Ovary (tissue), 9 donors: ENCODE measurements around the gene PTTG1IP. TPM values are rescaled to one million over a fixed set of nuclear protein-coding genes. Genes with fewer than 3 reads are reported as not detected.

Experiments
- DNase-seq, 5 donors: peaks; one replicate each; pipeline ENCODE4 v3.0.0-alpha.2; 2019 to 2020
- H3K27ac ChIP-seq, 2 donors: fragments of 200-600 bp; one replicate each; pipeline versions ENCODE4 v1.5.1 to v1.8.0; 2019 to 2022
- H3K27me3 ChIP-seq: fragments of 200-600 bp; one replicate; pipeline ENCODE4 v1.8.0; 2022
- H3K36me3 ChIP-seq: fragments of 200-600 bp; sonication (generic); one replicate; pipeline ENCODE4 v1.5.1; 2019
- H3K4me1 ChIP-seq: one replicate; pipeline ENCODE4 v1.8.1; 2013; ENCODE audit warnings: mild to moderate bottlenecking, moderate library complexity; ENCODE audit not compliant: insufficient read depth
- H3K4me3 ChIP-seq: fragments of 200-600 bp; sonication (generic); one replicate; pipeline ENCODE4 v1.5.1; 2017
- H3K9me3 ChIP-seq, 2 donors: fragments of 200-600 bp in 1 of 2; sonication (generic) in 1 of 2; one replicate each; pipeline versions ENCODE4 v1.5.1 to v1.8.1; 2013 to 2019; ENCODE audit warnings: mild to moderate bottlenecking in 1 of 2, moderate library complexity in 1 of 2
- CTCF ChIP-seq, 3 donors: fragments of 450-650 bp in 2 of 3; fragments of 200-600 bp in 1 of 3; IDR thresholded peaks; one replicate each; pipeline versions ENCODE4 v1.5.1 to v1.8.0; 2016 to 2022; ENCODE audit warnings: antibody characterized with exemption in 3 of 3, mild to moderate bottlenecking in 1 of 3
- EP300 ChIP-seq: sonication (generic); formaldehyde crosslinking; IDR thresholded peaks from one replicate; pipeline ENCODE4 v1.6.1; 2017; ENCODE audit warnings: antibody characterized with exemption
- POLR2A ChIP-seq: fragments of 450-650 bp; IDR thresholded peaks from one replicate; pipeline ENCODE4 v1.6.1; 2017; ENCODE audit warnings: antibody characterized with exemption, mild to moderate bottlenecking, moderate library complexity
- WGBS, 3 donors: extraction: QIAGEN DNeasy Blood & Tissue Kit in 1 of 3; methylation state at CpG; one replicate each; pipeline versions ENCODE4 v1.1.5 to v1.1.7; 2013 to 2017; 5-methylcytosine and 5-hydroxymethylcytosine counted together
- intact Hi-C, 4 donors: fragments of 100-400 bp; cut with DNase I; formaldehyde crosslinking; loops; one replicate each; pipeline versions ENCODE4 v1.11.0 to v1.15.1; 2022 to 2023
- polyA plus RNA-seq, 2 donors: library from polyadenylated mRNA; stranded (reverse); fragments of 200-250 nt in 1 of 2; fragments of 350-450 nt in 1 of 2; fragmentation: Illumina TruSeq in 1 of 2; extraction: RNeasy Lipid Tissue Mini Kit (QIAGEN cat#74804) in 1 of 2; gene quantifications; one replicate each; pipeline ENCODE4 v1.2.3, GENCODE V29; 2013 to 2014
- total RNA-seq, 7 donors: library from RNA; depleted of rRNA in 2 of 7; stranded (reverse); fragments of >200 nt in 2 of 7; fragmentation: NEBNext Ultra II Directional in 3 of 7; extraction: Animal tissue kit (Norgen Biotek cat#: 25700) in 3 of 7; gene quantifications; one replicate each; pipeline versions ENCODE4 v1.1.0 to v1.2.4, GENCODE V29; 2016 to 2023
- donor health status: DM: no; HTN: no; CAD: no; lungs with moderate emphysema.
- donor health status: DM: no; HTN: no; CAD: no.
- donor health status: Bipolar disorder and iron deficiency.
- donor health status: DM: yes; HTN: yes; CAD: no.
- donor health status: DM: no; HTN: no; CAD: no.
- donor health status: DM: yes; HTN: yes; CAD: no.

The PTTG1IP gene
- total and polyA plus RNA-seq, 9 donors = 133 to 420 (median 144) TPM

GRCh38 chr21:44855572-44855971 lies 17.9 kb downstream of the PTTG1IP start:
- H3K27ac ChIP-seq = no peak overlapping the region
- intact Hi-C loops = no loop called here
- H3K4me3 ChIP-seq = no peak overlapping the region
- no peaks in the 10 kb centered on the region for H3K27me3 ChIP-seq
- no peaks in the 10 kb centered on the region for H3K9me3 ChIP-seq
- TF ChIP-seq EP300 = no peak
- TF ChIP-seq POLR2A = no peak
- no peak for TF ChIP-seq CTCF (IDR thresholded peaks at IDR 0.05)
- 96 to 97% (median 96%) methylated on average over 14 of the region's 14 CpGs for WGBS, 3 donors
- no peaks in the 10 kb centered on the region for H3K4me1 ChIP-seq
- peak in 1 of 5 donors; percentile 24 for DNase-seq
- H3K36me3 ChIP-seq = no peaks in the 10 kb centered on the region

- TF ChIP-seq POLR2A (no peak), EP300 (no peak), CTCF (IDR thresholded peaks at IDR 0.05) (no peak)
- intact Hi-C loops = no loop called here
- Histone ChIP-seq H3K9me3 (no peaks in the 10 kb centered on the region), H3K27ac (no peak overlapping the region), H3K4me3 (no peak overlapping the region), H3K36me3 (no peaks in the 10 kb centered on the region), H3K27me3 (no peaks in the 10 kb centered on the region), H3K4me1 (no peaks in the 10 kb centered on the region)
- WGBS, 3 donors = 79 to 85% (median 83%) methylated on average over 31 of the region's 31 CpGs
- peak in 1 of 5 donors; percentile 24 for DNase-seq
Measured at GRCh38 chr21:44854664-44855446, 18.6 kb downstream of the PTTG1IP start.

- H3K36me3 ChIP-seq = no peaks in the 10 kb centered on the region
- no peak for TF ChIP-seq EP300
- no peak for TF ChIP-seq CTCF (IDR thresholded peaks at IDR 0.05)
- TF ChIP-seq POLR2A = no peak
- H3K27me3 ChIP-seq = no peaks in the 10 kb centered on the region
- no peak for DNase-seq
- WGBS, 3 donors = 84 to 90% (median 85%) methylated on average over 14 of the region's 14 CpGs
- intact Hi-C loops = no loop called here
- no peak overlapping the region for H3K4me3 ChIP-seq
- no peak overlapping the region for H3K27ac ChIP-seq
- no peaks in the 10 kb centered on the region for H3K9me3 ChIP-seq
- H3K4me1 ChIP-seq = no peaks in the 10 kb centered on the region
Measured at GRCh38 chr21:44854391-44854663, 19.2 kb downstream of the PTTG1IP start.

- H3K27ac ChIP-seq = no peak overlapping the region
- H3K9me3 ChIP-seq = no peaks in the 10 kb centered on the region
- no peak overlapping the region for H3K4me3 ChIP-seq
- no peak for TF ChIP-seq POLR2A
- no peak for TF ChIP-seq CTCF (IDR thresholded peaks at IDR 0.05)
- TF ChIP-seq EP300 = no peak
- intact Hi-C loops = no loop called here
- 87 to 89% (median 88%) methylated on average over 34 of the region's 34 CpGs for WGBS, 3 donors
- no peaks in the 10 kb centered on the region for H3K4me1 ChIP-seq
- no peaks in the 10 kb centered on the region for H3K36me3 ChIP-seq
- DNase-seq = no peak
- no peaks in the 10 kb centered on the region for H3K27me3 ChIP-seq
Measured at GRCh38 chr21:44853601-44854390, 19.7 kb downstream of the PTTG1IP start.
